Subcutaneous abdominal adipose tissue (tissue), 5 donors: ENCODE measurements around the gene ARID2.

Experiments
- H3K27ac ChIP-seq: one replicate; pipeline ENCODE4 v1.7.0; 2013; ENCODE audit warnings: low read depth, mild to moderate bottlenecking, inconsistent platforms, low read length, moderate library complexity
- H3K27me3 ChIP-seq, 5 donors: one replicate each; pipeline ENCODE4 v1.7.0; 2013; ENCODE audit warnings: low read length in 5 of 5, inconsistent platforms in 1 of 5; ENCODE audit not compliant: control insufficient read depth in 5 of 5, insufficient read depth in 4 of 5
- H3K36me3 ChIP-seq, 5 donors: one replicate each; pipeline ENCODE4 v1.7.0; 2013; ENCODE audit warnings: low read length in 5 of 5; ENCODE audit not compliant: control insufficient read depth in 5 of 5, insufficient read depth in 5 of 5
- H3K4me1 ChIP-seq, 5 donors: one replicate each; pipeline ENCODE4 v1.7.0; 2013; ENCODE audit warnings: low read length in 5 of 5, mild to moderate bottlenecking in 3 of 5, moderate library complexity in 1 of 5; ENCODE audit not compliant: control insufficient read depth in 5 of 5, insufficient read depth in 5 of 5
- H3K4me3 ChIP-seq, 5 donors: one replicate each; pipeline ENCODE4 v1.7.0; 2013; ENCODE audit warnings: low read length in 5 of 5, low read depth in 1 of 5
- H3K9ac ChIP-seq, 5 donors: one replicate each; pipeline ENCODE4 v1.7.0; 2013; ENCODE audit warnings: low read length in 5 of 5, mild to moderate bottlenecking in 4 of 5, moderate library complexity in 3 of 5
- H3K9me3 ChIP-seq, 5 donors: one replicate each; pipeline ENCODE4 v1.7.0; 2013; ENCODE audit warnings: low read length in 5 of 5; ENCODE audit not compliant: control insufficient read depth in 5 of 5
- donor health status: healthy.
- donor health status: healthy.
- donor health status: healthy.
- donor health status: healthy.
- donor health status: healthy.

The ARID2 gene

DNA sequence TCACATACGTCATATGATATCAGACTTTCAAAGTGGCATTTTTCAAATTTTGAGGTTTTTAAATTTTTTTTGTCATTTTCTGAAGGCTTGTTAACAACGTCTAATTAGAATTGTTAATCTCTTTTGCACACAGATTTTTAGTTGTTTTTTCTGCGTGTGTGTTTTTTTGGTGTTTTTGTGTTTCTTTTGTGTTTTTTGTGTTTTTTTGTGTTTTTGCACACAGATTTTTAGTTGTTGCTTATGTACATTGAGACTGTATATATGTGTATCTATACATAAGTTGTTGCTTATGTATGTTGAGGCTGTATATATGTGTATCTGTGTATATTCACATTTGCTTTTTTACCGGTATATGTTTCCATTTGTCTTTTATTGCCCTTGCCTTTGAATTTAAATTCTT is 30.8 kb downstream of the ARID2 start:
- no peak overlapping the region for H3K9ac ChIP-seq

DNA sequence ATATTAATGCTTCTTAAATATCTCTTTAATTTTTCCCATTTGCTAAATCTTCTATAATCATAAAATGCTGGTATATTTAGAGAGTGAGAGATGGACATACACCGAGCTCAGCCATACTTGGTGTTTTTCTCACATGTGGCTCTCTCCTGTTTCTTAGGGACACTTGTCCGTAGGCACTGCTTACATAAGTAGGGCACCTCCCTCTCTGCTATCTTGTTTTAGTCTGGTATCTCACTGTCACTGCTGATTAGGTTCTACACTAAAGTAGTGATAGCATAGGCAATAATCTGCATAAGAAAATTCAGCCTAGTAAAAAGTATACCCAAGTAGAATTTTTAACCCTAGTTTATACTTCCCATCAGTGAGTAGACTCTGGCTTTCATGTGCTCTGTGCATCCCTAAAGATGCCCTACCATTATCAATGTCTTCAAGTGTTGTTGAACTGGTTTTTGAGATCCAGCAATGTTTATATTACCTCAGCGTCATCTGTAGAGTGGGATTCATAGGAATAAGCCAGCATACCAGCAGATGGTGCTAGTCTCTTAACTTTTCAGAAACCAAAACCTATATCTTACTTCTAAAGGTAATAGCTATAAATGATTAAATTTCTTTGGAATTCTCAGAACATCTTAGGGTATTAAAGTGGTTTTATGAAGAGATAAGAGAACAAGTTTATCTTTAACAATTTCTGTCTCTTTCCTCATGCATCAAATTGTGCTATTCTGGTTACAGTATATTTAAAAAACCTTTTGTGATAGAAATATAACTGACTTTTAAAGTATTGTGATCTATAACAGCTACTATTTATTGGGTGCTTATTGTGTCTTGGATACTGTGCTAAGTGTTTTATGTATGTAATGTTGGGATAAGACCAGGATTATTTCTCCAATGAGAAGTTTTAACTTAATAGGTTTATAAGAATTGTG is 32.9 kb downstream of the ARID2 start:
- Histone ChIP-seq H3K36me3 (no peaks in the 10 kb centered on the region), H3K9ac (no peak overlapping the region), H3K27ac (no peak overlapping the region), H3K9me3 (no peaks in the 10 kb centered on the region), H3K4me1 (no peaks in the 10 kb centered on the region), H3K27me3 (no peaks in the 10 kb centered on the region), H3K4me3 (no peak overlapping the region)

More for the DNA sequence above, 30.8 kb downstream of the ARID2 start:
- no peak overlapping the region for H3K27ac ChIP-seq
- H3K27me3 ChIP-seq, result no peaks in the 10 kb centered on the region
- no peaks in the 10 kb centered on the region for H3K9me3 ChIP-seq
- no peaks in the 10 kb centered on the region for H3K4me1 ChIP-seq
- no peak overlapping the region for H3K4me3 ChIP-seq
- H3K36me3 ChIP-seq, result no peaks in the 10 kb centered on the region

DNA sequence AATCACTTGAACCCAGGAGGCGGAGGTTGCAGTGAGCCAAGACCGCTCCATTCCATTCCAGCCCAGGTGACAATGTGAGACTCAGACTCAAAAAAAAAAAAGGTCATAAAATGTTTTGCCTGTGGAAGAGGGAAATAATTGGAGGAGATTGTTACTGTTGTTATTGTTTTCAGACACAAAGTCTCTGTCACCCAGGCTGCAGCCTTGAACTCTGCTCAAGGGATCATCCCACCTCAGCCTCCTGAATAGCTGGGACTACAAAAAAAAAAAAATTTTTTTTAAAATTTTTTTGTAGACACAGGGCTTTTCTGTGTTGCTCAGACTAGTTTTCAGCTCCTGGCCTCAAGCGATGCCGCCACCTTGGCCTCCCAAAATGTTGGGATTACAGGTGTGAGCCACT is 33.9 kb downstream of the ARID2 start:
- Histone ChIP-seq H3K4me1 (no peaks in the 10 kb centered on the region), H3K9ac (no peak overlapping the region), H3K9me3 (no peaks in the 10 kb centered on the region), H3K36me3 (no peaks in the 10 kb centered on the region), H3K27ac (no peak overlapping the region), H3K27me3 (no peaks in the 10 kb centered on the region), H3K4me3 (no peak overlapping the region)

DNA sequence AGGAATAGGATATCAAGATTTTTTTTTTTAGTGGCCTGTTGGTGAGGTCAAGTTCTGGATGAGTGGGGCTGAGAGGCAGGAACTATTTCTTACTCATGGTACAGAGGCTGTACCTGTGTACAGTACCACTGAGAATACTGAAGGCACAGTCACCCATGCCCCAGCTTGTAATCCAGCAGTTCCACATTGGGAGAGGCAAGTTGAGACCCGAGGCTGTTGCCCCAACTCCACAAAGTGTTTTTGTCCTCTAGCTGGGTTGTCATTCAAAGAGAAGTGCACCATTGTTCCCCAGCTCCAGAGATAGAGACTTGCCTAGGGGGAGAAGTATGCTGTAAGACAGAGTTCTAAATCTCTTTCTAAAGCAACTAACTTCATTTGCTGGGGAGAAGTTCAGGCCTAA is 38.7 kb downstream of the ARID2 start:
- no peaks in the 10 kb centered on the region for H3K27me3 ChIP-seq
- H3K4me1 ChIP-seq, result peaks cover 0 to 2% (median 0%) of the 10 kb centered on the region in 5 donors
- H3K9me3 ChIP-seq, result peaks cover 0 to 3% (median 0%) of the 10 kb centered on the region in 5 donors
- no peaks in the 10 kb centered on the region for H3K36me3 ChIP-seq
- no peak overlapping the region for H3K9ac ChIP-seq
- no peak overlapping the region for H3K27ac ChIP-seq
- H3K4me3 ChIP-seq, result no peak overlapping the region

DNA sequence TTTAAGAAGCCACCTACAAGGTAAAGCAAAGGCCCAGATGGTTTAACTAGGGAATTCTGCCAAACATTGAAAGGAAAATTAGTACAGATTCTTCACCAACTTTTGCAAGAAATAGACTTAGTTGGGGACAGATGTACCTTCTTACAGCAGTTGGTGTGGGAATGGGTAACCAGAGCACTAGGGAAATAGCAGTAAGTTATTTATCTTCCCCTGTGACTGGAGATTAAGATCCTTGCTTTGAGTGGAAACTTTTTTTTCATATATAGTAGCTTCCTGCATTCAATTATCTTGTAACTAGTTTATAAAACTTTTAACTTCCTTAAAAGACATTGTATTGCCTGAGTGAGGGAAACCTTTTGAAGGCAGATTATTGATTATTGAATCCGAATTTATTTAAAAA is 44.2 kb downstream of the ARID2 start:
- peaks cover 0 to 3% (median 0%) of the 10 kb centered on the region in 5 donors for H3K9me3 ChIP-seq
- no peak overlapping the region for H3K4me3 ChIP-seq
- no peak overlapping the region for H3K27ac ChIP-seq
- H3K4me1 ChIP-seq, result peaks cover 0 to 8% (median 7%) of the 10 kb centered on the region in 5 donors
- H3K9ac ChIP-seq, result no peak overlapping the region
- H3K36me3 ChIP-seq, result no peaks in the 10 kb centered on the region
- no peaks in the 10 kb centered on the region for H3K27me3 ChIP-seq

DNA sequence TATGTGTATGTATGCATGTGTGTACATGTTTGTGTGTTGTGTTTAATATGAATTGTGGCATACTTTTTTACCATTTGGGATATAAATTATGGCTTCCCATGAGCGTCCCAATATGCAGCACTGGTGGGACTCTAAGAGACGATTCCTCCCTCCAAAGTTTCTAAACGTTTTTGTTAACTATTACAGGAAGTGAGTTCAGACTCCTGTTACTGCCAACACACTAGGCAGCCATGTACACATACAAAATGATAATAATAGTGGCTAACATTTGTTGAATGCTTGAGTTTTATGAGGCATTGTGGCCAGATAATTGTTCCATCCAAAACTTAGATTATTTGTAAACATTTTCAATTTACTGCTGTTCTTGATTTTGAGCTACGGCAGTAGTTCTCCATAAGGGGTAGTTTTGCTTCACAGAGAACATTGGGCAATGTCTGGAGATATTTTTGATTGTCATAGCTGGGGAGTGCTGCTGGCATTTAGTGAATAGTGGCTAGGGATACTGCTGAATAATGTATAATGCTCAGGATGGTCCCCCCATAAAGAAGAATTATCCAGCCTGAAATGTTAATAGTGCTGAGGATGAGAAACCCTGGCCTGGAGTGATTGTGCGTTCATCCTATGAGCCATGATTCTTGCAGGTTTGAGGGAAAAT is 45.1 kb downstream of the ARID2 start:
- H3K9ac ChIP-seq, result no peak overlapping the region
- peaks cover 0 to 8% (median 7%) of the 10 kb centered on the region in 5 donors for H3K4me1 ChIP-seq
- no peaks in the 10 kb centered on the region for H3K36me3 ChIP-seq
- peaks cover 0 to under 1% (median 0%) of the 10 kb centered on the region in 5 donors for H3K9me3 ChIP-seq
- H3K27me3 ChIP-seq, result no peaks in the 10 kb centered on the region
- H3K27ac ChIP-seq, result no peak overlapping the region
- no peak overlapping the region for H3K4me3 ChIP-seq

DNA sequence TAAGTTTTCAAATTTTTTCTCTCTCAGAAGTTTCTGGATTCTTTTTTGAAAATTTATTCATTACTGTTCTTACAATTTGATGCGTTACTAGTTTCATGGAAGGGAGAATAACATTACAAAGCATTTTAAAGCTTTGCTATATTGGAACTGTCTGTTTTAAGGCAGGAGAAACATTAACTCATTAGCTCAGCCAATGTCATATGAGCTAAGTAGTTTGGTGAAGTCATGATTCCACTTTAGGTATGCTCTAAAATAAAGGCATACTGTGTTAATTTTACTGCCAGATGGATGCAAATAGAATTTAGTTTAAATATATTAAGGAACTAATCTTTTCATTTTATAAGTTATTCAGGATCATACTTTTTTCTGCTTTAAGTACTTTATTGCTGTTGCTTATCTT is 46.0 kb downstream of the ARID2 start:
- no peaks in the 10 kb centered on the region for H3K27me3 ChIP-seq
- H3K36me3 ChIP-seq, result no peaks in the 10 kb centered on the region
- no peak overlapping the region for H3K27ac ChIP-seq
- no peak overlapping the region for H3K9ac ChIP-seq
- no peaks in the 10 kb centered on the region for H3K9me3 ChIP-seq
- H3K4me1 ChIP-seq, result peaks cover 0 to 8% (median 7%) of the 10 kb centered on the region in 5 donors
- H3K4me3 ChIP-seq, result no peak overlapping the region

DNA sequence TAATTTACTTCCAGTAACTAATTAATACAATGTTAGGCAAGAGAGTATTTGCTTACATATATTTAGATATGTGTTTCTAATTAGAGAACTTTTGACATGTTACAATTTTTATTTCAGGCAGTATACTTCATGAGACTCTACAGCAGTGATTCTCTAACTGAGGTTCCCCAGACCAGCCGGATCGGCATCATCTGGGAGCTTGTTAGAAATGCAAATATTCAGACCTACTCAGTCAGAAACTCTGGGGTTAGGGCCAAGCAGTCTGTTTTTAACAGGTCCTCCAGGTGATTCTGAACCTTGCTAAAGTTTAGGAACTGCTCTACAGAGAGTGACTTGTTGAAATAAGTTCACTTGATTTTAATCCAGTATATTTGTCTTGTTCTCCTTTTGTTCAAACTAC is 46.5 kb downstream of the ARID2 start:
- peaks cover 0 to 8% (median 7%) of the 10 kb centered on the region in 5 donors for H3K4me1 ChIP-seq
- no peaks in the 10 kb centered on the region for H3K27me3 ChIP-seq
- H3K9me3 ChIP-seq, result no peaks in the 10 kb centered on the region
- no peak overlapping the region for H3K27ac ChIP-seq
- no peak overlapping the region for H3K4me3 ChIP-seq
- H3K36me3 ChIP-seq, result no peaks in the 10 kb centered on the region
- no peak overlapping the region for H3K9ac ChIP-seq

DNA sequence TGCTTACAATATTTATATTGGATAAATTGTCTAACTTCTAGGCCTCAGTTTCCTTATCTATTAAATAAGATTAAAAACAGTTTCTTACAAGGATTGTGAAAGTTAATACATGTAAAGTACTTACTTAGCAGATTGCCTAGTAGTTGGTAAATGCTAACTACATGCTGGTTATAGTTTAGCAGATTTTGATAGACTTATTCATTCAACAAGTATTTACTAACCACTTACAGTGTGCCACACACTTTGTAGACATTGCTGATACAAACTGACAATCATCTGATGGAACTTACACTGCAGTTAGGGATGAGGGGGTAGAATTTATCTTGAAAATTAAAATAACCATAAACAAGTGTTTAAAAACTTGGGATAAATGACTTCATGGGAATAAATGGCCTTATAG is 50.4 kb downstream of the ARID2 start:
- Histone ChIP-seq H3K27ac (no peak overlapping the region), H3K36me3 (no peaks in the 10 kb centered on the region), H3K27me3 (no peaks in the 10 kb centered on the region)

DNA sequence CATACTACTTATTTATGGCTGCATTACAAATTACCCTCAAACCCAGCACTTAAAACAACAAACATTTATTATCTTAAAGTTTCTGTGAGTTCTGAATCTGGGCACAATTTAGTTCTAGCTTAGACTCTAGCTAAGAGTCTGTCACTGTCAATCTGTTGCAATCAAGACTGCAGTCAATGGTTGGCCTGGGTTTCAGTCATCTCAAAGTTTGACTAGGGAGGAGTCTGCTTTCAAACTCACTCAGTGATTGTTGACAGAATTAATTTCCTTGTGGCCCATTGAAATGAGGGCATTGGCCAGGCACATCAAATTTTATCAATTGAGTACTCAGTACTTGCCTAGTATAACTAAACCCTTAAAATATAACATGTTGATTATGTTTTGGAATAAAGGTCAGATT is 51.6 kb downstream of the ARID2 start:
- H3K9ac ChIP-seq, result no peak overlapping the region
- H3K4me1 ChIP-seq, result no peaks in the 10 kb centered on the region
- H3K9me3 ChIP-seq, result no peaks in the 10 kb centered on the region
- H3K36me3 ChIP-seq, result peaks cover 0 to 5% (median 0%) of the 10 kb centered on the region in 5 donors
- no peak overlapping the region for H3K4me3 ChIP-seq
- no peaks in the 10 kb centered on the region for H3K27me3 ChIP-seq
- H3K27ac ChIP-seq, result no peak overlapping the region

More for the DNA sequence above, 50.4 kb downstream of the ARID2 start:
- H3K9ac ChIP-seq, result no peak overlapping the region
- H3K4me1 ChIP-seq, result peaks cover 0 to 3% (median 1%) of the 10 kb centered on the region in 5 donors
- H3K9me3 ChIP-seq, result no peaks in the 10 kb centered on the region
- H3K4me3 ChIP-seq, result no peak overlapping the region
